Lower lobe of right lung (tissue), 2 donors: ENCODE results near the gene SLAMF1. TPM values are rescaled to one million over a fixed set of nuclear protein-coding genes. Genes with fewer than 3 reads are reported as not detected.
"Not testable (repeated sequence)": the region's sequence is repeated elsewhere in the genome, so short reads cannot be mapped to it uniquely, and the experiment has no call there.

Experiments
- ATAC-seq, 2 donors: fragments of 200-7000 bp; cut with Tn5 transposase; one replicate each; pipeline ENCODE4 v1.9.1; 2020 to 2022; ENCODE audit warnings: mild to moderate bottlenecking in 2 of 2, moderate library complexity in 2 of 2
- DNase-seq: peaks from one replicate; pipeline ENCODE4 v3.0.0-alpha.2; 2020
- H3K27ac ChIP-seq: fragments of 200-600 bp; one replicate; pipeline ENCODE4 v1.8.0; 2022
- H3K27me3 ChIP-seq: fragments of 200-600 bp; one replicate; pipeline ENCODE4 v1.8.0; 2022; ENCODE audit warnings: low read depth
- H3K36me3 ChIP-seq: fragments of 200-600 bp; one replicate; pipeline ENCODE4 v1.8.0; 2022; ENCODE audit warnings: mild to moderate bottlenecking
- H3K4me1 ChIP-seq: fragments of 200-600 bp; one replicate; pipeline ENCODE4 v1.8.0; 2022
- H3K4me3 ChIP-seq: fragments of 200-600 bp; one replicate; pipeline ENCODE4 v1.8.0; 2022; ENCODE audit warnings: mild to moderate bottlenecking
- H3K9me3 ChIP-seq: fragments of 200-600 bp; one replicate; pipeline ENCODE4 v1.8.0; 2022
- intact Hi-C: fragments of 100-400 bp; cut with DNase I; formaldehyde crosslinking; loops from one replicate; pipeline ENCODE4 v1.11.0; 2022
- long read RNA-seq: library from polyadenylated mRNA; unstranded; transcript quantifications from one replicate; pipeline ENCODE4 v2.0.0, GENCODE V29; 2021
- total RNA-seq: library from RNA; stranded (reverse); fragmentation: NEBNext Ultra II Directional; extraction: Animal tissue kit (Norgen Biotek cat#: 25700); gene quantifications from one replicate; pipeline ENCODE4 v1.2.1, GENCODE V29; 2021
- TF ChIP-seq, protein P1 (sequence below): fragments of 200-600 bp; IDR thresholded peaks from one replicate; pipeline ENCODE4 v1.8.0; 2022; ENCODE audit warnings: antibody characterized with exemption, mild to moderate bottlenecking
- donor health status: DM: no; HTN: yes; CAD: no; lungs with severe emphysema.

Gene SLAMF1, protein sequence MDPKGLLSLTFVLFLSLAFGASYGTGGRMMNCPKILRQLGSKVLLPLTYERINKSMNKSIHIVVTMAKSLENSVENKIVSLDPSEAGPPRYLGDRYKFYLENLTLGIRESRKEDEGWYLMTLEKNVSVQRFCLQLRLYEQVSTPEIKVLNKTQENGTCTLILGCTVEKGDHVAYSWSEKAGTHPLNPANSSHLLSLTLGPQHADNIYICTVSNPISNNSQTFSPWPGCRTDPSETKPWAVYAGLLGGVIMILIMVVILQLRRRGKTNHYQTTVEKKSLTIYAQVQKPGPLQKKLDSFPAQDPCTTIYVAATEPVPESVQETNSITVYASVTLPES
- 1.4 TPM for total RNA-seq
- long read RNA-seq, partial matches to known transcripts: 0 of 1 reads
- long read RNA-seq, other reads (novel, unspliced or antisense): 0 of 1 reads

DNA sequence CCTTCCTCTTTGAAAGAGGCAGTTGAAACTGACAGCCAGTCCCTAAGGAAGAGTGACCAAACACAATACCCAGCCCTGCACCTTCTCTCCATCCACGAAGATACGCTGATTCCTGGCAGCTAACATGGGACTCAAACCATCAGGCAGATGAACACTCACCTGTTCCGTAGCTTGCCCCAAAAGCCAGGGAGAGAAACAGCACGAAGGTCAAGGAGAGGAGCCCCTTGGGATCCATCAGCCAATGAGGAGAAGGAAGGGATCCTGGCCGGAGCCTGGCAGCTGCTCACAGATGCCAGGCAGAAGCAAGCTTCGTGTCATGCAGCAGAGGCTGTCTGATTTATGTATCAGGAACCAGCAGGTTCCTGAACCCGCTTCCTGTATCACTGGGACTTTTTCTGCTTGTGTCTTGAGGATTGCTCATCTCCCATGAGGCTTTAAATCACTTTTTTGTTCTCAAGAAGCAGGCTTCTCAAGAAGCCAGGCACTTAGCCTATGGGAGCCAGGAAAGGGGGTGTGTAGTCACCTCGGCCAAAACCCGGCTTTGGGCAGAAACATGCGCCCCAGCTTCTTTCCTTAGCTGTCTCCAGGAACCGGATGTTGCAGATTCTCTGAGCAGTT lies at the start of gene SLAMF1:
SLAMF1 (minus strand) TSS at position 334 of the 618 bp plus-strand sequence; CDS start at position 235, 99 bp downstream.
- no peaks in the 10 kb centered on the region for H3K36me3 ChIP-seq
- no peaks in the 10 kb centered on the region for H3K27me3 ChIP-seq
- TF ChIP-seq, protein P1, sequence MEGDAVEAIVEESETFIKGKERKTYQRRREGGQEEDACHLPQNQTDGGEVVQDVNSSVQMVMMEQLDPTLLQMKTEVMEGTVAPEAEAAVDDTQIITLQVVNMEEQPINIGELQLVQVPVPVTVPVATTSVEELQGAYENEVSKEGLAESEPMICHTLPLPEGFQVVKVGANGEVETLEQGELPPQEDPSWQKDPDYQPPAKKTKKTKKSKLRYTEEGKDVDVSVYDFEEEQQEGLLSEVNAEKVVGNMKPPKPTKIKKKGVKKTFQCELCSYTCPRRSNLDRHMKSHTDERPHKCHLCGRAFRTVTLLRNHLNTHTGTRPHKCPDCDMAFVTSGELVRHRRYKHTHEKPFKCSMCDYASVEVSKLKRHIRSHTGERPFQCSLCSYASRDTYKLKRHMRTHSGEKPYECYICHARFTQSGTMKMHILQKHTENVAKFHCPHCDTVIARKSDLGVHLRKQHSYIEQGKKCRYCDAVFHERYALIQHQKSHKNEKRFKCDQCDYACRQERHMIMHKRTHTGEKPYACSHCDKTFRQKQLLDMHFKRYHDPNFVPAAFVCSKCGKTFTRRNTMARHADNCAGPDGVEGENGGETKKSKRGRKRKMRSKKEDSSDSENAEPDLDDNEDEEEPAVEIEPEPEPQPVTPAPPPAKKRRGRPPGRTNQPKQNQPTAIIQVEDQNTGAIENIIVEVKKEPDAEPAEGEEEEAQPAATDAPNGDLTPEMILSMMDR: no peak
- peak within 1 kb of the TSS; percentile 34 for H3K4me3 ChIP-seq
- ATAC-seq: peak in 1 of 2 donors; percentile 45
- no peaks in the 10 kb centered on the region for H3K9me3 ChIP-seq
- peaks cover 20% of the 10 kb centered on the region for H3K4me1 ChIP-seq
- intact Hi-C loops: no loop called here
- H3K27ac ChIP-seq: peak within 1 kb of the TSS; percentile 47
- no peak for DNase-seq

DNA sequence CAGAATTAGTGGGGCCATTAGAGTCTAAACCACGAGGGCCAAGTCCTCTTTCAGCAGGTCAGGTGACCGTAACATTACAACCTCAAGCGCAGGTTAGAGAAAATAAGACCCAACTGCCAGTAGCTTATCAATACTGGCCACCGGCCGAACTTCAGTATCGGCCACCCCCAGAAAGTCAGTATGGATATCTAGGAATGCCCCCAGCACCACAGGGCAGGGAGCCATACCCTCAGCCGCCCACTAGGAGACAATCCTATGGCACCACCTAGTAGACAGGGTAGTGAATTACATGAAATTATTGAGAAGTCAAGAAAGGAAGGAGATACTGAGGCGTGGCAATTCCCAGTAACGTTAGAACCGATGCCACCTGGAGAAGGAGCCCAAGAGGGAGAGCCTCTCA lies 45.5 kb upstream of the SLAMF1 start:
- H3K27ac ChIP-seq, DNase-seq, H3K4me3 ChIP-seq, ATAC-seq, intact Hi-C loops, H3K4me1 ChIP-seq, H3K9me3 ChIP-seq, H3K27me3 ChIP-seq, H3K36me3 ChIP-seq: not testable (repeated sequence)
- TF ChIP-seq, protein P1: peak; percentile 24

DNA sequence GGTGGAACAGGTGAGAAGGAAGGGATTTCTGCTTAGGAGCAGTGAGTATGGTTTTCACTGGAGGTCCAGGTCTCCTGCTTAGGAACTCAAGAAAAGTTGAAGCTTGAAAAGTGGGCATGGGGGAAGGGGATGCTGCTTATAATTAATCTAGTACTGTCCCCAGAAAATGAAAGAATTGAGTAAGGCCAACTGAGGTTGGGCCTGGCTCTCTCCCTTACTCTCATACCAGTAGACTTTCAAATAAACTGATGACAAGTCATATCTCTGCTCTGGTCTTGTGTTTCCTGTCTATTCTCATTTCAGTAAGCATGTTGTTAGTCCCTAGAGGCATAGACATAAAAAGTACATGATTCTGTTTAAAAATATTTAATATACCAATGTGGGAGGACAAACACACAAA lies 38.4 kb upstream of the SLAMF1 start:
- Histone ChIP-seq H3K4me3 (no peak overlapping the region), H3K36me3 (peaks cover 8% of the 10 kb centered on the region), H3K4me1 (peaks cover 27% of the 10 kb centered on the region), H3K27ac (no peak overlapping the region), H3K9me3 (no peaks in the 10 kb centered on the region), H3K27me3 (no peaks in the 10 kb centered on the region)
- TF ChIP-seq, protein P1: no peak
- ATAC-seq (no peak), DNase-seq (no peak)
- intact Hi-C loops: no loop called here

DNA sequence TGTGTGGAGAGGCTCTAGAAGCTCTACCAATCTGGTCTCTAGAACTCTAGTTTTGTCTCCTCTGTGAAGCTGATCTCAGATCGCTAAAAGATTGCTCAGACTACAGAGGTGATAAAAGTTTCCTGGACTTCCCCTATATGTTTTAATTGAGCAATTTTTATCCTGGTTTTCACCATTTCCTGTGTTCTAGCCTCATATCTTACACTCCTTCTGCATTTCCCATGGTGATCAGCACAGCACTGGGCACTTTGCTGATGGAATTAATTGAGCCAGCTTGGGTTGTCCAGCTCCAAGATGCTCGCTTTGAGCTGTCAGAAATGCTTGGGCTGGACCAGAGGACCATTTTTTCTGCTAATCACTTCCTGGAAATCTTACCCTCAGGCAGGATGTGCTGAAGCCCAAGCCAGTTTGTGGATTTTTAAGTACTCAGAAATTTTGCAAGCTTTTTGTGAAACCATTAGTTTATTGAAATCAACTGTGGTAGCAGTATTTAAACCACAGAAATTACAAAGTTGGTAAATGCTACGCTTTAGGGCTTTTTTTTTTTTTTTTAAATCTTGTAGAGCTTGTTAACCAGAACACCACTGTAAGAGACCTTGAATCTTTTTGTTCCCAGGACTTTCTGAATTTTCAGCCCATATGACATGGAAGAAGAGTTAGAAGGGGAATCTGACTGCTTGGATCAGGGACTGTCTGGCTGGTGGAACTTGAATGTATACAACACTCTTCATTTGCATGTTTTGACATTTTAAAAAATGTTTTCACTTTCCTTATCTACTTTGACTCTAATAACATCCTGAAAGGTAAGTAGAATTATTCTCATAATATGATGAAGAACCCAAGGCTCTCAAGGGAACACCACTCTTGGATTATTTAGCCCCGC lies 36.4 kb upstream of the SLAMF1 start:
- peak; percentile 7 to 50 for ATAC-seq
- intact Hi-C loops: no loop called here

DNA sequence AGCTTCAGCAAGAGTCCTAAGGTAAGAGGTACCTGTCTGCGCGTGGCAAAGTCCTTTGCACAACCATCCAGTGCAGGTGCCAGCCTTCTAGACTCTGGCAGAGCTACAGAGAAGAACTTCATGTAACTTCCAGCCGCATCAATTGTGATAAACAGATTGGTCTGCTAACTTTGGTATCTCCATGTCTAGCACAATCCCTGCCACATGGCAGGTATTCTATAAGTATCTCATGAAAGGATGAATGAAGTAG lies 35.0 kb upstream of the SLAMF1 start:
- no peaks in the 10 kb centered on the region for H3K27me3 ChIP-seq
- no peak overlapping the region for H3K4me3 ChIP-seq
- peaks cover 27% of the 10 kb centered on the region for H3K4me1 ChIP-seq
- TF ChIP-seq, protein P1: no peak
- peaks cover 15% of the 10 kb centered on the region for H3K36me3 ChIP-seq
- H3K27ac ChIP-seq: no peak overlapping the region
- intact Hi-C loops: no loop called here
- ATAC-seq: no peak
- DNase-seq: no peak
- no peaks in the 10 kb centered on the region for H3K9me3 ChIP-seq

More for the DNA sequence above, 36.4 kb upstream of the SLAMF1 start:
- Histone ChIP-seq H3K36me3 (peaks cover 15% of the 10 kb centered on the region), H3K4me3 (no peak overlapping the region), H3K4me1 (peaks cover 27% of the 10 kb centered on the region), H3K27me3 (no peaks in the 10 kb centered on the region), H3K9me3 (no peaks in the 10 kb centered on the region), H3K27ac (peak overlapping the region; percentile 27)
- TF ChIP-seq, protein P1: no peak
- DNase-seq: no peak
